ENCODE results near the gene CIAPIN1.
A peak's percentile ranks its signal among the peaks of the same experiment; 100 is the strongest.
"Not testable (repeated sequence)": the region's sequence is repeated elsewhere in the genome, so short reads cannot be mapped to it uniquely, and the experiment has no call there.

CIAPIN1 gene

DNA sequence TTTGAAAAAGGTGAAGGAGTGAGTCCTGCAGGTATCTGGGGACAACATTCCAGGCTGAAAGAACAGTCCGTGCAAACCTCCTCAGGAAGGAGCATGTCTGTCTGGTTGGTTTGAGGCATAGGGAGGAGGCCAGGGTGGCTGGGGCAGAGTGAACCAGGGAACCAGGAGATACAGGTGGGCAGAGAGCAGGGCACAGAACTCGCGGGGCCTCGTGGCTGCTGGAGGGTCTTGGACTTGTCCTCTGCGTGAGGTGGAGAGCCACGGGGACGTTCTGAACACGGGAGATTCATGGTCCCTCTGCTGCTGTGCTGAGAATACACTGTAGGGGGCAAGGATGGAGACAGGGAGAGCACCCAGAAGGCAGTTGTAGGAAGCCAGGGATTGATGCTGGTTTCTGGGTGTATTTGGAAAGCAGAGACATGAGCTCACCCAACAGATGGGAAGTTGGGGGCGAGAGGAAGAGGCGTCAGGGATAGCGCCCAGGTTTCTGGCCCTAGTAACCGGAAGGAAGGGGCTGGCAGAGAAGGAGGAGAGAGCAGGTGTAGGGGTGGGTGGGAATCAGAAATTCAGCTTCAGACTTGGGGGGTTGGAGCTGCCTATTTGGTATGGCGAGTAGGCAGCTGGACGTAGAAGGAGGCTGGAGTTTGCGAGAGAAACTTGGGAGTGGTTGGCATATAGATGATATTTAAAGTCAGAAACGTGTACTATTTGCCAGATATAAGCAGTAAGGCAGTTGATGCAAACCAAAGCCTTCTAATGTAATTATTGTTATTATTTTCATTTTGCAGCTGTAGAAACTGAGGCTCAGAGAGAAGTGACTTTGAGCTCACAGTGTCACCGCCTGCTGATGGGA, 43.0 kb downstream of the CIAPIN1 start, which contains the start of gene CCL17:
Gene CCL17 (plus strand): TSS at position 803 of the 853 bp plus-strand sequence. CDS start 9,166 bp downstream, outside the sequence.
- no peak for DNase-seq

DNA sequence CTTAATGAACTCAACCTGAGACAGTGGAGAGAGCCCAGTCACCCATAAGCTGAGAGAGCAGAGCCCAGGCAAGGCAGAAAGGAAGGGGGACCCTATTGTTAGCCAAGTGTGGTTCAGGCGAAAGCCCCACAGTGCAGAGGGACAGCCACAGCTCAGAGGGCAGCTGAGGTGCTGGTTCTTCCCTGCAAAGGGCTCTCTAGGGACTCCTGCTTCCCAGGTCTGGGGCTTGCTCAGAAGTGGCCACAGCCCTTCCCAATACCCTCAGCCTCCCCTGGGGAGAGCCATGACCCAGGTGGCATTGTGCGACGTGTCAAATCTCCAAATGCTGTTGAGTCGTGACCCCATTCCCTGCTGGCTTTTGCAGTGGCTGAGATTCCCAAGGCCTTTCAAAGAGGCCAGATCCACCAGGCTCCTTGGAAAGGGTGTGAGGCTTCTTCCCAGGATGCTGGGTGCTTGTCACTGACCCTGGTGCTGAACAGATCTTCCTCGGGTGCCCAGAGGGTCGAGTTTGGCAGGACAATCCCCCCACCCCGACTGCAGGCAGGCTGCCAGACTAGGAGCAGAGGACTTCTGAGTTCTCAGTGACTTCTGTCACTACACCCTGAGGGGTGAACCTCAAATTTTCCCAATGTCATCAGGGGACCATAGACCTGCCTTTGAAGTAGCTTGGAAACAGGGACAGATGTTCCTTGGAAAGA, 45.1 kb downstream of the CIAPIN1 start:
- no peak for DNase-seq

DNA sequence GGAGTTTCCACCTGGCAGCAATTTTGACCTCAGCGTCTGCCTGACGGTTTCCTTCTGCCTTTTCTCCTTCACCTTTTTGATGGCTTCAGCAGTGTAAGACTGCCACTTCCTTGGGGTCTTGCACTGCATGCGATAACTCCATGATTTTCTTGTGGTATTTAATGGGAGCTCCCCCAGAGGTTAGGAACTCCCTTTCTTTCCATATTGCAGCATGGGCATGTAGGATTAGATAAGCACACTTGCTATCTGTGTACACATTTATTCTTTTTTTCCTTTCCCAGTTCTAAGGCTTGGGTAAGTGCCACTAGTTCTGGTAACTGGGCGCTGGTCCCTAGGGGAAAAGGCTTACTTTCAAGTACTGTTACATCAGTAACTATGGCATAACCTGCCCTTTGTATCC, 49.7 kb downstream of the CIAPIN1 start:
- DNase-seq, result not testable (repeated sequence)

DNA sequence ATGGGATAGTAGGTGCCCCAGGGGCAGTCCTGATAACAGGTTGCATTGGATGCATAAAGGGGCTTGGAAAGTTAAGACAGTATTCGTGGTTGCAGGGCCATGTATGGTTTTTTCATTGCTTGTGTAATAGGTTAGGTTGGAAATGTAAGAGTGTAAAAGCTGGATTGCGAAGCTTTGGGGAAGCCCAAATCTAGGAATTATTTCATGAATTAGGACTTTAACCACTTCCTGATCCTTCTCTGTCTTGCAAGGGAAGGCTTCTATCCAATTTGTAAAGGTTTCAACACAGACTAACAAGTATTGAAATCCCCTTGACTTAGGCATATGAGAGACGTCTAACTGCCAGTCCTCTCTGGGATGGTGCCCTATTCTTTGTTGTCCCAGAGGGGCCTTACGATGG, 50.4 kb downstream of the CIAPIN1 start:
- DNase-seq, result no peak

DNA sequence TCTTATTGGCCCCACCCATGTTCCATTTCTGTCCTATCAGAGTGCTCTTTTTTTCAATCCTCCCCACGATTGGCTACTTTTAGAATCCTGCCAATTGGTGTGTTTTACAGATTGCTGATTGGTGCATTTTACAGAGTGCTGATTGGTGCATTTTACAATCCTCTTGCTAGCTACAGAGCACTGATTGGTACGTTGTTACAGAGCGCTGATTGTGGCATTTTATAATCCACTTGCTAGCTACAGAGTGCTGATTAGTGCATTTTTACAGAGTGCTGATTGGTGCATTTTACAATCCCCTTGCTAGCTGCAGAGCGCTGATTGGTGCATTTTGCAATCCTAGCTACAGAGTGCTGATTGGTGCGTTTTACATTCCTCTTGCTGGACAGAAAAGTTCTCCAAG, 52.2 kb downstream of the CIAPIN1 start:
- no peak for DNase-seq

DNA sequence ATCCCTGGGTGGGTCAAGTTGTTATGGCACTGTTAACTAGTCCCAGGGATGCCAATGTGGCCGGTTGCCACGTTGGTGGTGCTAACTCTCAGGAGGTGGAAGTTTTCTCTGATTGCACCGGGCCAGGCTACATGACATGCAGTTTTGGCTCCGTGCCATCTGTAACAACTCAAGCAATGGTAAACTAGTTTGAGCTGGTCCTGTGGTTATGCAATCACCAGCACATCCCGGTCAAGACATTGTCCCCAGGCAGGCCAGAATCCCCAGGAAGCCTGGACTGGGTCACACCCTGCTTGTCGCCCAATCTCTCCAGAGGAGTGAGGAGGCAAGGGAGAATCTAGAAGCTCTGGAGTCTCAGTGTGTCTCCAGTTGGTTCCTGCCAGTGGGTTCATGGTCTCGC, 52.7 kb downstream of the CIAPIN1 start:
- DNase-seq, result peak; percentile 32

DNA sequence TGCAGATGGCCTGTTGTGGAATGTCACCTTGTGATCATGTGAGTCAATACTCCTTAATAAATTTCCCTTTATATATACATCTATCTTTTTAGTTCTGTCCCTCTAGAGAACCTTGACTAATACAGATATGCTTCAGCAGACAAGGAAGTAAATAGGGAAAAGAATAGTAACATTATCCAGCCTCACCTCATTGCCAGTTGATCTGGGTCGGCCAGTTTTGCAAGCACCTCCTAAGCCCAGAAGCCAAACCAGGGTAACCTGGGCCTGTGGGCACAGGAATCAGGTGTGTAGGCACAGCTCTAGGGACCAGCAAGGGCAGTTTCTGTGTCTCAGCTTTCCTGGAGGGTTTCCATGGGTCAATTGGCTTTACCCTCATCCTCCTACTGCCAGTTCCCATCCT, 54.5 kb downstream of the CIAPIN1 start:
- DNase-seq, result no peak

DNA sequence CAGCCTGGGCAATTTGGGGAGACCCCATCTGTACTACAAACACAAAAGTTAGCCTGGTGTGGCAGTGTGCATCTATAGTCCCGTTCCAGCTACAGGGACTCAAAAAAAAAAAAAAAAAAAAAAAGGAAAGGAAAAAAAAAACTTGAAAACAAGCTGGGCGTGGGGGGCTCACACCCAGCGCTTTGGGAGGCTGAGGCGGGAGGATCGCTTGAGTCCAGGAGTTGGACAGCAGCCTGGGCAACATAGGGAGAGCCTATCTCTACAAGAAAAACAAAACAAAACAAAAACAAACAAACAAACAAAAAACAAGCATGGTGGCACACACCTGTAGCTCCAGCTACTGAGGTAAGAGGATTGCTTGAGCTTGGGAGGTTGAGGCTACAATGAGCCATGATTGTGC, 55.5 kb downstream of the CIAPIN1 start:
- no peak for DNase-seq

DNA sequence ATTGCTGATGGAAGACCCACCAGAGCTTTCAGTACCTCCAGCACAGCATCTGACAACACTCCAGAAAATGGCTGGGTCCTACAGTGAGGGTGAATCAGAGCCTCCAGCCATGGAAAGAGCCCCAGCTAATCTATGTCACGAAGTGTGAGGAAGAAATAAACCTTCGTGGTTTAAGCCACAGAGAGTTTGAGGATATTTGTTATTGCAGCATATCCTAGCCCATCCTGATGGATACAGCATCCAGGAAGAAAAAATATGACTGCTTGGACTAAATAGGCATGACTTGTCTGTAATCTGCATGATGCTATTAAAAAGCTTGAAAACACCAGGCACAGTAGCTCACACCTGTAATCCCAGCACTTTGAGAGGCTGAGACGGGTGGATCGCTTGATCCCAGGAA, 55.9 kb downstream of the CIAPIN1 start:
- no peak for DNase-seq

DNA sequence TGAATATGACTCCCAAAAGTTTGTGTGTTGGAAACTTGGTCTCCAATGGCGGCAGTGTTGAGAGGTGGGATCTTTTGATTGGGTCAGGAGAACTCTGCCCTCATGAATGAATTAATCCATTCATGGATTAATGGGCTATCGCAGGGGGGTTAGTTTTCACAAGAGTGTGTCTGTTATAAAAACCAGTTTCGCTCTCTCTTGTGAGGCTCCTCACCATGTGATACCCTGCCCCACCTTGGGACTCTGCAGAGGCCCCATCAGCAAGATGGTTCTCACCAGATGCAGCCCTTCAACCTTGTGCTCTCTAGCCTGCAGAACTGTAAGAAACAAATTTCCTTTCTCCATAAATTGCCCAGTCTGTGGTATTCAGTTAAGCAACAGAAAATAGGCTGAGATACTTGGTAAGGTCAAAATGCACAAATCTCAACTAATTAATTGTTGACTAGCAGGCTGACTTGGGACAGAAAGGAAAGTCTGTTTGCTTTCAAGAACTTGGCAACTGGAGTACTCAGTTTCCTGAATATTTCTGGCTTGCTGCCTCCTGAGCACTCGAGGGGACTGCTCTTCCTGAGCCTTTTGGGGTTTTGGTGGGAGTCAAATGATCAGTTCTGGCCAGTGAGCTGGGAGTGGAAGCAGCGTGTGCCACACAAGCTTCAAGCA, 56.4 kb downstream of the CIAPIN1 start:
- no peak for DNase-seq

DNA sequence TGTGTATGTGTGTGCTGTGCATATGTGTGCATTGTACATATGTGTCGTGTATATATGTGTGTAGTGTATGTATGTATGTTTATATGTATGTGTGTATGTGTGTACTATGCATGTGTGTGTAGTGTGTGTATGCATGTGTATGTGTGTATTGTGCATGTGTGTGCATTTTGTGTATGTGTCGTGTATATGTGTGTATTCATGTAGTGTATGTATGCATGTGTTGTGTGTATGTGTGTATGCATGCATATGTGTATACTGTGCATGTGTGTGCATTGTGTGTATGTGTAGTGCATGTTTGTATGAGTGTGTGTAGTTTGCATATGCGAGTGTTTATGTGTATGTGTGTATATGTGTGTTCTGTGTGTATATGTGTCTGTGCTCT, 58.1 kb downstream of the CIAPIN1 start:
- no peak for DNase-seq

DNA sequence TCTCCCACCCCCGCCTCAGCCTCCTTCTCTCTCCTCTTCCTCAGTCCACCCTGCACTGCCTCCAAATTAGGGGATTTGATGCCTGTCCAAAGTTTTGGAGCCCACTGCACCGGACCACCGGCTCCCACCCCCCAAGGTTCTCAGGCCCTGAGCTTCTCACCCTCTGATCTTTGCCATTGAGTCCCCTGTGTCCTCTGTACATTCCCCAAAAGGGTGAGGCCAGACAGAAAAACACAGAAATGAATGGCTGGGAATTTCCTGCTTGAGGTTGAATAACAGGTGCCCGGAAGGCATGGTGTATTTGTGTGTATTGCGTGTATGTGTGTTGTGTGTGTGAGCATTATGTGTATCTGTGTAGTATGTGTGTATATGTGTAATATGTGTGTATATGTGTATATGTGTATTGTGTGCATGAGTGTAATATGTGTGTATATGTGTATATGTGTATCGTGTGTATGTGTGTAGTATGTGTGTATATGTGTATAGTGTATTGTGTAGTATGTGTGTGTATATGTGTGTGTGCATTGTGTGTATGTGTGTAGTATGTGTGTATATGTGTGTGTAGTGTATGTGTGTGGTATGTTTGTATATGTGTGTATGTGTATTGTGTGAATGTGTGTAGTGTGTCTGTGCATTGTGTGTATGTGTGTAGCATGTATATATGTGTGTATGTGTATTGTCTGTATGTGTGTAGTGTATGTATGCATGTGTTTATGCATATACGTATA, 58.7 kb downstream of the CIAPIN1 start:
- no peak for DNase-seq

DNA sequence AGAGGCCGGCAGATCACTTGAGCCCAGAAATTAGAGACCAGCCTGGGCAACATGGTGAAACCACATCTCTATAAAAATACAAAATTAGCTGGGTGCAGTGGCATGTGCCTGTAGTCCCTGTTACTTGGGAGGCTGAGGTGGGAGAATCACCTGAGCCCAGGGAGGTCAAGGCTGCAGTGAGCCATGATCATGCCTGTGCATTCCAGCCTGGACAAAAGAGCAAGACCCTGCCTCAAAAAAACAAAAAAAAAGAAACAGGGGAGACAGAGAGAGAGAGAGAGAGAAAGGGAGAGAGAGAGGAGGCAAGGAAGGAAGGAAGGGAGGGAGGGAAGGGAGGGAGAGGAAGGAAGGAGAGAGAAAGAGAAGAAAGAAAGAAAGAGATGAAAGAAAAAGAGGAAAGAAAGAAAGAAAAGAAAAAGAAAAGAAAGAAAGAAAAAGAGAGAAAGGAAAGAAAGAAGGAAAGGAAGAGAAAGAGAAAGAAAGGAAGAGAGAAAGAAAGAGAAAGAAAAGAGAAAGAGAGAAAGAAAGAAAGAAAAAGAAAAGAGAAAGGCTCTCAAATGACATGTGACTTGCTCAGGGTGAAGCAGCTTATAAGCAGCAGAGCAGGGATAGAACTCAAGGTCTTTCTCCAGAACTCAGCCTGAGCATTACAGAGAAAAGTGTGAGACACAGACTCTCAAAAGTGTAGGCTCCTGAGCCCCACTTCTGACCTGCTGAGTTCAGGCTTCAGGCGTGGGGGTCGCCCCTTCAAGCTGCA, 59.4 kb downstream of the CIAPIN1 start:
- DNase-seq, result no peak

DNA sequence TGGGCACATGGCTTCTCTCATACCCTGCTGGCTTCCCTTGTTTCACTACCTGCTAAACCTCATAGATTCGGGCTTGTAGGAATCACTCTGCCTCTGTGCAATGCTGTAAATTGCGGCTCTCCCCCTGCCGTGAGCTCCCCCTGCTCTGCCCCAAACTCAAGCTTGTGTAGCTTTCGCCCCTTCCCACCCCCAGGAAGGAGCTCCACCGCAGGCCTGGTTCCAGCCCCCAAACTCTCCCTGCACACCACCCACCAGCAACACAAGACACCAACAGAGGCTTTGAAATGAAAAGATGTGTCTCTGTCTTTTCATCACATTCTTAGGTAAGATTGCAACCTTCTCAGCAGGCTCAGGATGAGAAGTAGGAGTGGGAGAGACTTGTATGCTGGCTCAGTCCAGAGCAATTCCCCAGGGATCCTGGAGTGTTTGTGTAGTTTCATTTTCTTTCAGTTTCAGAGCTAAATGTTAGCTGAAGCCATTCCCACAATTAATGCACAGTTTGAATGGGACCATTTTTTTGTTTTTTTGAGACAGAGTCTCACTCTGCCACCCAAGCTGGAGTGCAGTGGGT, 60.7 kb downstream of the CIAPIN1 start:
- DNase-seq, result peak; percentile 43

DNA sequence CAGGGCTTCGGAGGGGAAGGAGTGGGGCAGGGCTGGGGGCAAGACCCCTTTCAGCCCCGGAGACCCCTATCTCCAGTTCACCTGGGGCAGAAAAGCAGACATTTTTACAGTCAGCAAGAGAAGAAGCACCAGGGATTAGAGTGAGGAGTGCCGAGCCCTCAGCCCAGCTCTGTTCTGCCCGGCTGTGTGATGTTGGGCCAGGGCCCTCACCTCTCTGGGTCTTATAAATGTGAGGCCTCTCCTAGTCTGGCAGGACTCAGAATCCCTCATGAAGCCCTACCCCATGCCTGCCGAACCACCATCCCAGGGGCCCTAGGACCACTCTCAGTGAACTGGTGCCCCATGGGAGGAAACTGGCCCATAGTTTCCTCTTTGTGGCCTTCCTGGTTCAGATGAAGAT, 62.1 kb downstream of the CIAPIN1 start:
- DNase-seq, result no peak

DNA sequence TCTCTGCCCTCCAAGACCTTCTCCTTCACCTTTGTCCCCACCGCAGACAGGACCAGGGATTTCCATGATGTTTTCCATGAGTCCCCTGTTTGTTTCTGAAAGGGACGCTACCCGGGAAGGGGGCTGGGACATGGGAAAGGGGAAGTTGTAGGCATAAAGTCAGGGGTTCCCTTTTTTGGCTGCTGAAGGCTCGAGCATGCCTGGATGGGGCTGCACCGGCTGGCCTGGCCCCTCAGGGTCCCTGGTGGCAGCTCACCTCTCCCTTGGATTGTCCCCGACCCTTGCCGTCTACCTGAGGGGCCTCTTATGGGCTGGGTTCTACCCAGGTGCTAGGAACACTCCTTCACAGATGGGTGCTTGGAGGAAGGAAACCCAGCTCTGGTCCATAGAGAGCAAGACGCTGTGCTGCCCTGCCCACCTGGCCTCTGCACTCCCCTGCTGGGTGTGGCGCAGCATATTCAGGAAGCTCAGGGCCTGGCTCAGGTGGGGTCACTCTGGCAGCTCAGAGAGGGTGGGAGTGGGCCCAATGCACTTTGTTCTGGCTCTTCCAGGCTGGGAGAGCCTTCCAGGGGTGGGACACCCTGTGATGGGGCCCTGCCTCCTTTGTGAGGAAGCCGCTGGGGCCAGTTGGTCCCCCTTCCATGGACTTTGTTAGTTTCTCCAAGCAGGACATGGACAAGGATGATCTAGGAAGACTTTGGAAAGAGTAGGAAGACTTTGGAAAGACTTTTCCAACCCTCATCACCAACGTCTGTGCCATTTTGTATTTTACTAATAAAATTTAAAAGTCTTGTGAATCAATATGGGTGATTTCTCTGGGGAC, 62.7 kb downstream of the CIAPIN1 start:
- DNase-seq, result no peak

DNA sequence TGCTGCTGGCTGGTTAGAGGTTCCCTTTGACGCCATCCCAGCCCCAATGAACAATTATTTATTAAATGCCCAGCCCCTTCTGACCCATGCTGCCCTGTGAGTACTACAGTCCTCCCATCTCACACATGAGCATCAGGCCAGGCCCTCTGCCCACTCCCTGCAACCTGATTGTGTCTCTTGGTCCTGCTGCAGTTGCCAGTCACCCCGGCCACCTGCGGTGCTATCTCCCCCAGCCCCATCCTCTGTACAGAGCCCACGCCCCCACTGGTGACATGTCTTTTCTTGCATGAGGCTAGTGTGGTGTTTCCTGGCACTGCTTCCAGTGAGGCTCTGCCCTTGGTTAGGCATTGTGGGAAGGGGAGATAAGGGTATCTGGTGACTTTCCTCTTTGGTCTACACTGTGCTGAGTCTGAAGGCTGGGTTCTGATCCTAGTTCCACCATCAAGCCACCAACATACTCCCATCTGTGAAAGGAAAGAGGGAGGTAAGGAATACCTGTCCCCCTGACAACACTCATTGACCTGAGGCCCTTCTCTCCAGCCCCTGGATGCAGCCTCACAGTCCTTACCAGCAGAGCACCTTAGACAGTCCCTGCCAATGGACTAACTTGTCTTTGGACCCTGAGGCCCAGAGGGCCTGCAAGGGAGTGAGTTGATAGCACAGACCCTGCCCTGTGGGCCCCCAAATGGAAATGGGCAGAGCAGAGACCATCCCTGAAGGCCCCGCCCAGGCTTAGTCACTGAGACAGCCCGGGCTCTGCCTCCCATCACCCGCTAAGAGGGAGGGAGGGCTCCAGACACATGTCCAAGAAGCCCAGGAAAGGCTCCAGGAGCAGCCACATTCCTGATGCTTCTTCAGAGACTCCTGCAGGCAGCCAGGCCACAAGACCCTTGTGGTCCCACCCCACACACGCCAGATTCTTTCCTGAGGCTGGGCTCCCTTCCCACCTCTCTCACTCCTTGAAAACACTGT, 63.6 kb downstream of the CIAPIN1 start:
- DNase-seq, result no peak

DNA sequence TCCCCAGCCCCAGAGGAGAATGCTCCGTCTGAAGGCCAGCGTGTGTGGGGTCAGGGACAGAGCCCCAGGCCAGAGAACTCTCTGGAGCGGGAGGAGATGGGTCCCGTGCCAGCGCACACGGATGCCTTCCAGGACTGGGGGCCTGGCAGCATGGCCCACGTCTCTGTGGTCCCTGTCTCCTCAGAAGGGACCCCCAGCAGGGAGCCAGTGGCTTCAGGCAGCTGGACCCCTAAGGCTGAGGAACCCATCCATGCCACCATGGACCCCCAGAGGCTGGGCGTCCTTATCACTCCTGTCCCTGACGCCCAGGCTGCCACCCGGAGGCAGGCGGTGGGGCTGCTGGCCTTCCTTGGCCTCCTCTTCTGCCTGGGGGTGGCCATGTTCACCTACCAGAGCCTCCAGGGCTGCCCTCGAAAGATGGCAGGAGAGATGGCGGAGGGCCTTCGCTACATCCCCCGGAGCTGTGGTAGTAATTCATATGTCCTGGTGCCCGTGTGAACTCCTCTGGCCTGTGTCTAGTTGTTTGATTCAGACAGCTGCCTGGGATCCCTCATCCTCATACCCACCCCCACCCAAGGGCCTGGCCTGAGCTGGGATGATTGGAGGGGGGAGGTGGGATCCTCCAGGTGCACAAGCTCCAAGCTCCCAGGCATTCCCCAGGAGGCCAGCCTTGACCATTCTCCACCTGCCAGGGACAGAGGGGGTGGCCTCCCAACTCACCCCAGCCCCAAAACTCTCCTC, 64.5 kb downstream of the CIAPIN1 start:
- no peak for DNase-seq

Data from DMS79 treated with DMSO at 0.1 percent for 48 hours (cell line).